HEK293T (cell line): ENCODE data around the gene KRTAP16-1.

Experiments used
- ARNT ChIP-seq: fragments of 450-650 bp; IDR thresholded peaks from 2 replicates; pipeline ENCODE4 v1.6.1; 2017; ENCODE audit warnings: mild to moderate bottlenecking
- BHLHE40 ChIP-seq: fragments of 450-650 bp; IDR thresholded peaks from 2 replicates; pipeline ENCODE4 v1.6.1; 2016; ENCODE audit warnings: mild to moderate bottlenecking, moderate library complexity, borderline replicate concordance
- FOXA1 ChIP-seq: fragments of 450-650 bp; IDR thresholded peaks from 2 replicates; pipeline ENCODE4 v1.6.1; 2016; ENCODE audit warnings: mild to moderate bottlenecking
- FOXM1 ChIP-seq: fragments of 450-650 bp; IDR thresholded peaks from 2 replicates; pipeline ENCODE4 v1.6.1; 2017; ENCODE audit warnings: mild to moderate bottlenecking, borderline replicate concordance
- HDGF ChIP-seq: fragments of 450-650 bp; IDR thresholded peaks from 2 replicates; pipeline ENCODE4 v1.6.1; 2017; ENCODE audit warnings: antibody characterized with exemption, borderline replicate concordance
- L3MBTL2 ChIP-seq: fragments of 450-650 bp; conservative IDR thresholded peaks from 2 replicates; pipeline ENCODE4 v1.6.1; 2016; ENCODE audit warnings: mild to moderate bottlenecking
- LEF1 ChIP-seq: fragments of 450-650 bp; IDR thresholded peaks from 2 replicates; pipeline ENCODE4 v1.6.1; 2017; ENCODE audit warnings: mild to moderate bottlenecking, borderline replicate concordance
- NFRKB ChIP-seq: fragments of 450-650 bp; IDR thresholded peaks from 2 replicates; pipeline ENCODE4 v1.6.1; 2016; ENCODE audit warnings: mild to moderate bottlenecking, moderate library complexity
- PKNOX1 ChIP-seq: fragments of 450-650 bp; IDR thresholded peaks from 2 replicates; pipeline ENCODE4 v1.6.1; 2016
- SP1 ChIP-seq: fragments of 450-650 bp; IDR thresholded peaks from 2 replicates; pipeline ENCODE4 v1.6.1; 2017
- SUZ12 ChIP-seq: fragments of 450-650 bp; IDR thresholded peaks from 2 replicates; pipeline ENCODE4 v1.6.1; 2016; ENCODE audit warnings: mild to moderate bottlenecking

GRCh38 chr17:41331606-41332005 is 22.5 kb upstream of the KRTAP16-1 start:
- TF ChIP-seq PKNOX1 (no peak), NFRKB (no peak), ARNT (no peak), BHLHE40 (no peak), FOXM1 (no peak), SP1 (no peak), SUZ12 (no peak), L3MBTL2 (no peak), LEF1 (no peak), FOXA1 (no peak), HDGF (no peak)
